Subcutaneous abdominal adipose tissue (tissue), 5 donors: ENCODE data around the gene EGR1.

Experiments used
- H3K27ac ChIP-seq: one replicate; pipeline ENCODE4 v1.7.0; 2013; ENCODE audit warnings: low read depth, mild to moderate bottlenecking, inconsistent platforms, low read length, moderate library complexity
- H3K27me3 ChIP-seq, 5 donors: one replicate each; pipeline ENCODE4 v1.7.0; 2013; ENCODE audit warnings: low read length in 5 of 5, inconsistent platforms in 1 of 5; ENCODE audit not compliant: control insufficient read depth in 5 of 5, insufficient read depth in 4 of 5
- H3K36me3 ChIP-seq, 5 donors: one replicate each; pipeline ENCODE4 v1.7.0; 2013; ENCODE audit warnings: low read length in 5 of 5; ENCODE audit not compliant: control insufficient read depth in 5 of 5, insufficient read depth in 5 of 5
- H3K4me1 ChIP-seq, 5 donors: one replicate each; pipeline ENCODE4 v1.7.0; 2013; ENCODE audit warnings: low read length in 5 of 5, mild to moderate bottlenecking in 3 of 5, moderate library complexity in 1 of 5; ENCODE audit not compliant: control insufficient read depth in 5 of 5, insufficient read depth in 5 of 5
- H3K4me3 ChIP-seq, 5 donors: one replicate each; pipeline ENCODE4 v1.7.0; 2013; ENCODE audit warnings: low read length in 5 of 5, low read depth in 1 of 5
- H3K9ac ChIP-seq, 5 donors: one replicate each; pipeline ENCODE4 v1.7.0; 2013; ENCODE audit warnings: low read length in 5 of 5, mild to moderate bottlenecking in 4 of 5, moderate library complexity in 3 of 5
- H3K9me3 ChIP-seq, 5 donors: one replicate each; pipeline ENCODE4 v1.7.0; 2013; ENCODE audit warnings: low read length in 5 of 5; ENCODE audit not compliant: control insufficient read depth in 5 of 5
- donor health status: healthy.
- donor health status: healthy.
- donor health status: healthy.
- donor health status: healthy.
- donor health status: healthy.

Gene EGR1

GRCh38 chr5:138453590-138453989 lies 11.7 kb upstream of the EGR1 start:
- no peak overlapping the region for H3K27ac ChIP-seq
- H3K27me3 ChIP-seq, result peaks cover 0 to 8% (median 5%) of the 10 kb centered on the region in 5 donors
- H3K4me1 ChIP-seq, result peaks cover 2 to 12% (median 5%) of the 10 kb centered on the region in 5 donors
- no peak overlapping the region for H3K9ac ChIP-seq
- H3K9me3 ChIP-seq, result no peaks in the 10 kb centered on the region
- H3K4me3 ChIP-seq, result no peak overlapping the region
- H3K36me3 ChIP-seq, result no peaks in the 10 kb centered on the region

GRCh38 chr5:138454121-138454520 lies 11.2 kb upstream of the EGR1 start:
- no peak overlapping the region for H3K9ac ChIP-seq
- no peak overlapping the region for H3K27ac ChIP-seq
- H3K4me1 ChIP-seq, result peaks cover 2 to 18% (median 8%) of the 10 kb centered on the region in 5 donors
- no peak overlapping the region for H3K4me3 ChIP-seq
- H3K9me3 ChIP-seq, result no peaks in the 10 kb centered on the region
- peaks cover 0 to 8% (median 5%) of the 10 kb centered on the region in 5 donors for H3K27me3 ChIP-seq
- no peaks in the 10 kb centered on the region for H3K36me3 ChIP-seq

GRCh38 chr5:138455232-138455930 lies 9.9 kb upstream of the EGR1 start:
- H3K27ac ChIP-seq, result no peak overlapping the region
- H3K4me3 ChIP-seq, result no peak overlapping the region
- H3K27me3 ChIP-seq, result peaks cover 0 to 8% (median 5%) of the 10 kb centered on the region in 5 donors
- no peaks in the 10 kb centered on the region for H3K9me3 ChIP-seq
- no peak overlapping the region for H3K9ac ChIP-seq
- no peaks in the 10 kb centered on the region for H3K36me3 ChIP-seq
- H3K4me1 ChIP-seq, result peaks cover 0 to 17% (median 5%) of the 10 kb centered on the region in 5 donors

- Histone ChIP-seq H3K4me1 (peaks cover 0 to 26% (median 6%) of the 10 kb centered on the region in 5 donors), H3K27ac (no peak overlapping the region), H3K36me3 (no peaks in the 10 kb centered on the region), H3K27me3 (peaks cover 0 to 8% (median 5%) of the 10 kb centered on the region in 5 donors), H3K9ac (no peak overlapping the region), H3K9me3 (no peaks in the 10 kb centered on the region), H3K4me3 (no peak overlapping the region)
These were observed 7.6 kb upstream of the EGR1 start for GRCh38 chr5:138457531-138458275.

GRCh38 chr5:138458384-138458783 lies 6.9 kb upstream of the EGR1 start:
- Histone ChIP-seq H3K27me3 (peaks cover 0 to 8% (median 5%) of the 10 kb centered on the region in 5 donors), H3K9me3 (no peaks in the 10 kb centered on the region), H3K27ac (no peak overlapping the region), H3K36me3 (no peaks in the 10 kb centered on the region), H3K4me1 (peaks cover 5 to 29% (median 8%) of the 10 kb centered on the region in 5 donors), H3K9ac (peak overlapping the region in 1 of 5 donors; percentile 18), H3K4me3 (no peak overlapping the region)

GRCh38 chr5:138458856-138459255 lies 6.4 kb upstream of the EGR1 start:
- H3K36me3 ChIP-seq, result no peaks in the 10 kb centered on the region
- H3K4me3 ChIP-seq, result no peak overlapping the region
- H3K9me3 ChIP-seq, result no peaks in the 10 kb centered on the region
- H3K9ac ChIP-seq, result peak overlapping the region in 1 of 5 donors; percentile 18
- peaks cover 0 to 8% (median 5%) of the 10 kb centered on the region in 5 donors for H3K27me3 ChIP-seq
- H3K27ac ChIP-seq, result no peak overlapping the region
- H3K4me1 ChIP-seq, result peaks cover 6 to 32% (median 10%) of the 10 kb centered on the region in 5 donors

- Histone ChIP-seq H3K27me3 (peaks cover 0 to 6% (median 3%) of the 10 kb centered on the region in 5 donors), H3K36me3 (no peaks in the 10 kb centered on the region), H3K9ac (no peak overlapping the region), H3K4me1 (peaks cover 7 to 32% (median 12%) of the 10 kb centered on the region in 5 donors), H3K27ac (no peak overlapping the region), H3K4me3 (no peak overlapping the region), H3K9me3 (no peaks in the 10 kb centered on the region)
These were observed 5.9 kb upstream of the EGR1 start for GRCh38 chr5:138459311-138459933.

GRCh38 chr5:138460032-138460693 lies 5.1 kb upstream of the EGR1 start:
- no peak overlapping the region for H3K9ac ChIP-seq
- H3K36me3 ChIP-seq, result no peaks in the 10 kb centered on the region
- H3K27me3 ChIP-seq, result peaks cover 0 to 7% (median 3%) of the 10 kb centered on the region in 5 donors
- H3K4me3 ChIP-seq, result no peak overlapping the region
- no peak overlapping the region for H3K27ac ChIP-seq
- no peaks in the 10 kb centered on the region for H3K9me3 ChIP-seq
- peaks cover 7 to 32% (median 13%) of the 10 kb centered on the region in 5 donors for H3K4me1 ChIP-seq

GRCh38 chr5:138461343-138462125 lies 3.7 kb upstream of the EGR1 start:
- Histone ChIP-seq H3K9me3 (no peaks in the 10 kb centered on the region), H3K27ac (peak overlapping the region; percentile 23), H3K4me1 (peaks cover 7 to 41% (median 23%) of the 10 kb centered on the region in 5 donors), H3K27me3 (peaks cover 0 to 15% (median 3%) of the 10 kb centered on the region in 5 donors), H3K36me3 (peaks cover 0 to 7% (median 3%) of the 10 kb centered on the region in 5 donors), H3K4me3 (no peak overlapping the region), H3K9ac (no peak overlapping the region)
